GM23338 (cell line): ENCODE results near the gene MARCHF7. TPM values are rescaled to one million over a fixed set of nuclear protein-coding genes. Genes with fewer than 3 reads are reported as not detected.

Experiments used
- ATAC-seq: fragments of 200-7000 bp; cut with Tn5 transposase; 3 replicates; pipeline ENCODE4 v1.9.1; 2020
- DNase-seq: peaks from one replicate; pipeline ENCODE4 v3.0.0-alpha.2; 2015; ENCODE audit warnings: low spot score
- H2AFZ ChIP-seq: fragments of 200-600 bp; sonication (generic); 2 replicates; pipeline ENCODE4 v1.8.0; 2016; ENCODE audit warnings: antibody characterized with exemption, mild to moderate bottlenecking, moderate library complexity
- H3F3A ChIP-seq: fragments of 200-600 bp; sonication (generic); replicated peaks from 2 replicates; pipeline ENCODE4 v1.8.0; 2017; ENCODE audit warnings: antibody characterized with exemption, mixed run types, low read depth
- H3K27ac ChIP-seq: fragments of 200-600 bp; sonication (generic); 2 replicates; pipeline ENCODE4 v1.6.1; 2016; ENCODE audit warnings: low read depth
- H3K27me3 ChIP-seq: fragments of 200-600 bp; sonication (generic); 2 replicates; pipeline ENCODE4 v1.8.0; 2016; ENCODE audit warnings: mild to moderate bottlenecking, mixed run types, moderate library complexity; ENCODE audit not compliant: insufficient read depth
- H3K36me3 ChIP-seq: fragments of 200-600 bp; sonication (generic); 2 replicates; pipeline ENCODE4 v1.8.0; 2016; ENCODE audit warnings: mild to moderate bottlenecking; ENCODE audit not compliant: insufficient read depth
- H3K4me1 ChIP-seq: fragments of 200-600 bp; sonication (generic); 2 replicates; pipeline ENCODE4 v1.8.0; 2016; ENCODE audit warnings: mild to moderate bottlenecking, moderate library complexity; ENCODE audit not compliant: insufficient read depth
- H3K4me2 ChIP-seq: fragments of 200-600 bp; sonication (generic); 2 replicates; pipeline ENCODE4 v1.7.1; 2017; ENCODE audit warnings: mixed run types
- H3K4me3 ChIP-seq: fragments of 200-600 bp; sonication (generic); 2 replicates; pipeline ENCODE4 v1.6.1; 2016; ENCODE audit warnings: mixed run types
- H3K79me2 ChIP-seq: fragments of 200-600 bp; sonication (generic); replicated peaks from 2 replicates; pipeline ENCODE4 v1.8.0; 2017; ENCODE audit warnings: mild to moderate bottlenecking; ENCODE audit not compliant: insufficient read depth
- H3K9me2 ChIP-seq: fragments of 200-600 bp; sonication (generic); 2 replicates; pipeline ENCODE4 v1.8.0; 2017; ENCODE audit not compliant: insufficient read depth
- H4K20me1 ChIP-seq: fragments of 200-600 bp; sonication (generic); replicated peaks from 2 replicates; pipeline ENCODE4 v1.8.0; 2017; ENCODE audit warnings: mild to moderate bottlenecking; ENCODE audit not compliant: insufficient read depth
- H3K27ac Mint-ChIP-seq: 2 replicates; pipeline ENCODE4 v1.8.0; 2020; ENCODE audit warnings: inconsistent platforms, mild to moderate bottlenecking, moderate library complexity, mixed read lengths
- H3K27me3 Mint-ChIP-seq: 3 replicates; pipeline ENCODE4 v1.8.0; 2022; ENCODE audit warnings: low read depth, mild to moderate bottlenecking, moderate library complexity, mixed read lengths, inconsistent platforms; ENCODE audit not compliant: insufficient read depth, poor library complexity
- H3K36me3 Mint-ChIP-seq: 3 replicates; pipeline ENCODE4 v1.8.0; 2021; ENCODE audit warnings: low read depth, mild to moderate bottlenecking, inconsistent platforms, moderate library complexity, mixed read lengths
- H3K4me1 Mint-ChIP-seq: 3 replicates; pipeline ENCODE4 v1.8.0; 2020; ENCODE audit warnings: mild to moderate bottlenecking, inconsistent platforms, mixed read lengths
- H3K4me3 Mint-ChIP-seq: 3 replicates; pipeline ENCODE4 v1.8.0; 2021; ENCODE audit warnings: moderate library complexity, mild to moderate bottlenecking, inconsistent platforms, mixed read lengths
- H3K9me3 Mint-ChIP-seq: 3 replicates; pipeline ENCODE4 v1.8.0; 2020; ENCODE audit warnings: moderate library complexity, mild to moderate bottlenecking, inconsistent platforms, mixed read lengths
- CREB1 ChIP-seq: fragments of 250-450 bp; sonication (Bioruptor Pico); IDR thresholded peaks from 2 replicates; pipeline ENCODE4 v1.5.0; 2020; ENCODE audit warnings: low read depth, mild to moderate bottlenecking, moderate library complexity
- JUNB ChIP-seq: IDR thresholded peaks from one replicate; pipeline ENCODE4 v1.6.1; 2016; ENCODE audit warnings: antibody characterized with exemption; ENCODE audit not compliant: unreplicated experiment
- polyA plus RNA-seq: library from polyadenylated mRNA; unstranded; fragments of >200 nt; fragmentation: Nextera tagmentation; extraction: Ambion mirVana; gene quantifications from 2 replicates; pipeline ENCODE4 v1.2.1, GENCODE V29; 2016
- total RNA-seq: library from RNA; depleted of rRNA; stranded (reverse); fragments of >200 nt; shearing (Covaris generic); gene quantifications from 2 replicates; pipeline ENCODE4 v1.2.3, GENCODE V29; 2014
- TF ChIP-seq, protein P1 (sequence below): fragments of 250-450 bp; sonication (Bioruptor Pico); IDR thresholded peaks from 2 replicates; pipeline ENCODE4 v1.5.0; 2020; ENCODE audit warnings: mild to moderate bottlenecking, moderate library complexity

MARCHF7 gene
- total and polyA plus RNA-seq, 2 experiments from 2014 or later: 101 to 142 TPM

DNA sequence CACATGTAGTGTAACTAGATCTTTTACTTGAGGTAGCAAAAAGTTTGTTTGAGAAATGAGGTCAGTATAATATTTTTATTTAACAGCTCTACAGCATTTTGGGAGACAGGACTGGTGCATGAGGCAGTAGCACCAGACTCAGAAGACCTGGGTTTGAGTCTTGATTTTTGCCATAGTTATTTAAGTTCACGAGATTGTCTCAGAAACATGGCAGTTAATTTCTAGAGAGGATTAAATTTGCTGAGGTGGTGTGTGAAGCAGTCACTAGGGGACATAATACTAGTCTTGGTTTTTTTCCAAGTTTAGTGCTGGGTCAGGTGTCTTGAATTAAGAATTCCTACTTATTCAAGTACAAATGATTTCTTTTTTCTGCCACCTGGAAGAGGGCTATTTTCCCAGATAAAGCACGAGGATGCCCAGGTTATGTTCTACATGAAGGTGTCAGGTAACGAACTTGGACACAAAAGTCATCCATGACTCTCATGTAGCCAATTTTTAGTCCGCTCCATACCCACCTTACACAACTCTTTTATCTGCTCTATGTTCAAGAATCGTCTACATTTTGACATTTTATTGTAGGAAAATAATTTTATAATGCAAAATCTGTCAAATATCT lies 1.4 kb downstream of the MARCHF7 start (continued):
- TF ChIP-seq, protein P1, sequence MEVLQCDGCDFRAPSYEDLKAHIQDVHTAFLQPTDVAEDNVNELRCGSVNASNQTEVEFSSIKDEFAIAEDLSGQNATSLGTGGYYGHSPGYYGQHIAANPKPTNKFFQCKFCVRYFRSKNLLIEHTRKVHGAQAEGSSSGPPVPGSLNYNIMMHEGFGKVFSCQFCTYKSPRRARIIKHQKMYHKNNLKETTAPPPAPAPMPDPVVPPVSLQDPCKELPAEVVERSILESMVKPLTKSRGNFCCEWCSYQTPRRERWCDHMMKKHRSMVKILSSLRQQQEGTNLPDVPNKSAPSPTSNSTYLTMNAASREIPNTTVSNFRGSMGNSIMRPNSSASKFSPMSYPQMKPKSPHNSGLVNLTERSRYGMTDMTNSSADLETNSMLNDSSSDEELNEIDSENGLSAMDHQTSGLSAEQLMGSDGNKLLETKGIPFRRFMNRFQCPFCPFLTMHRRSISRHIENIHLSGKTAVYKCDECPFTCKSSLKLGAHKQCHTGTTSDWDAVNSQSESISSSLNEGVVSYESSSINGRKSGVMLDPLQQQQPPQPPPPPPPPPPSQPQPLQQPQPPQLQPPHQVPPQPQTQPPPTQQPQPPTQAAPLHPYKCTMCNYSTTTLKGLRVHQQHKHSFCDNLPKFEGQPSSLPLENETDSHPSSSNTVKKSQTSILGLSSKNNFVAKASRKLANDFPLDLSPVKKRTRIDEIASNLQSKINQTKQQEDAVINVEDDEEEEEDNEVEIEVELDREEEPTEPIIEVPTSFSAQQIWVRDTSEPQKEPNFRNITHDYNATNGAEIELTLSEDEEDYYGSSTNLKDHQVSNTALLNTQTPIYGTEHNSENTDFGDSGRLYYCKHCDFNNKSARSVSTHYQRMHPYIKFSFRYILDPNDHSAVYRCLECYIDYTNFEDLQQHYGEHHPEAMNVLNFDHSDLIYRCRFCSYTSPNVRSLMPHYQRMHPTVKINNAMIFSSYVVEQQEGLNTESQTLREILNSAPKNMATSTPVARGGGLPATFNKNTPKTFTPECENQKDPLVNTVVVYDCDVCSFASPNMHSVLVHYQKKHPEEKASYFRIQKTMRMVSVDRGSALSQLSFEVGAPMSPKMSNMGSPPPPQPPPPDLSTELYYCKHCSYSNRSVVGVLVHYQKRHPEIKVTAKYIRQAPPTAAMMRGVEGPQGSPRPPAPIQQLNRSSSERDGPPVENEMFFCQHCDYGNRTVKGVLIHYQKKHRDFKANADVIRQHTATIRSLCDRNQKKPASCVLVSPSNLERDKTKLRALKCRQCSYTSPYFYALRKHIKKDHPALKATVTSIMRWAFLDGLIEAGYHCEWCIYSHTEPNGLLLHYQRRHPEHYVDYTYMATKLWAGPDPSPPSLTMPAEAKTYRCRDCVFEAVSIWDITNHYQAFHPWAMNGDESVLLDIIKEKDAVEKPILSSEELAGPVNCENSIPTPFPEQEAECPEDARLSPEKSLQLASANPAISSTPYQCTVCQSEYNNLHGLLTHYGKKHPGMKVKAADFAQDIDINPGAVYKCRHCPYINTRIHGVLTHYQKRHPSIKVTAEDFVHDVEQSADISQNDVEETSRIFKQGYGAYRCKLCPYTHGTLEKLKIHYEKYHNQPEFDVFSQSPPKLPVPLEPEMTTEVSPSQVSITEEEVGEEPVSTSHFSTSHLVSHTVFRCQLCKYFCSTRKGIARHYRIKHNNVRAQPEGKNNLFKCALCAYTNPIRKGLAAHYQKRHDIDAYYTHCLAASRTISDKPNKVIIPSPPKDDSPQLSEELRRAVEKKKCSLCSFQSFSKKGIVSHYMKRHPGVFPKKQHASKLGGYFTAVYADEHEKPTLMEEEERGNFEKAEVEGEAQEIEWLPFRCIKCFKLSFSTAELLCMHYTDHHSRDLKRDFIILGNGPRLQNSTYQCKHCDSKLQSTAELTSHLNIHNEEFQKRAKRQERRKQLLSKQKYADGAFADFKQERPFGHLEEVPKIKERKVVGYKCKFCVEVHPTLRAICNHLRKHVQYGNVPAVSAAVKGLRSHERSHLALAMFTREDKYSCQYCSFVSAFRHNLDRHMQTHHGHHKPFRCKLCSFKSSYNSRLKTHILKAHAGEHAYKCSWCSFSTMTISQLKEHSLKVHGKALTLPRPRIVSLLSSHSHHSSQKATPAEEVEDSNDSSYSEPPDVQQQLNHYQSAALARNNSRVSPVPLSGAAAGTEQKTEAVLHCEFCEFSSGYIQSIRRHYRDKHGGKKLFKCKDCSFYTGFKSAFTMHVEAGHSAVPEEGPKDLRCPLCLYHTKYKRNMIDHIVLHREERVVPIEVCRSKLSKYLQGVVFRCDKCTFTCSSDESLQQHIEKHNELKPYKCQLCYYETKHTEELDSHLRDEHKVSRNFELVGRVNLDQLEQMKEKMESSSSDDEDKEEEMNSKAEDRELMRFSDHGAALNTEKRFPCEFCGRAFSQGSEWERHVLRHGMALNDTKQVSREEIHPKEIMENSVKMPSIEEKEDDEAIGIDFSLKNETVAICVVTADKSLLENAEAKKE (CRISPR knock-in tag): no peak
- TF ChIP-seq CREB1 (CRISPR knock-in tag): no peak

DNA sequence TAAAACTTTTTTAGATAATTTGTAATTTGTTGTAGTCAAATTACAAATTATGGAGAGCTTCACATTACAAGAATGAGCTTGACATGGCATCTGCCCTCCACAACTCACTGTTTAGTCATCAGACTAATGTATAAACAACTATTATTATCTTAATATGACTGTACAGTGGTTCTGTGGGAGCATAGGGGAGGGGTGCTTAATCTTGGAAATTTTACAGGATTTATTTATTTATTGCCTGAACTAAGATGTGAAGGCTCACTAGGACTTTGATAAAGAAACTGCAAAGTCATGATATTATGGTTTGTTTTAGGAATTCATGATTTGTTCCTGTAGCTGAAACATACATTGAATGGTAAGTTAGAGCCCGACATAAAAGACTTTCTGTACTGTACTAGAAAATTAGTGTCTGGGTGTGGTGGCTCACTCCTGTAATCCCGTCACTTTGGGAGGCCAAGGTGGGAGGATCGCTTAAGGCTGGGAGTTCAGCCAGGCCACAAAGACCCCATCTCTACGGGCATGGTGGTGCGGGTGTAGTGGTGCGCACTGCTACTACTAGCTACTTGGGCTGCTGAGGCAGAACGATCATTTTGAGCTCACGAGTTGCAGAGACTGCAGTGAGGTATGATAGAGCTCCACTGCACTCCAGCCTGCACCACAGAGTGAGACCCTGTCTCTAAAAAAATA lies 2.1 kb downstream of the MARCHF7 start:
- Histone ChIP-seq H3K4me3 (peak overlapping the region; percentile 95), H3K79me2 (peaks cover 75% of the 10 kb centered on the region), H4K20me1 (peaks cover 52% of the 10 kb centered on the region), H3F3A (no peaks in the 10 kb centered on the region), H3K4me2 (peak overlapping the region; percentile 98), H3K4me1 (peaks cover 21% of the 10 kb centered on the region; the same call in 1 of the 2 replicates), H3K9me2 (no peaks in the 10 kb centered on the region), H3K36me3 (no peaks in the 10 kb centered on the region; the same call in 1 of the 2 replicates), H3K27ac (0 out of 2 replicates have a peak overlapping the region, but pooled peaks have one; percentile 23), H3K27me3 (no peaks in the 10 kb centered on the region), H2AFZ (no peak overlapping the region)
- no peaks in the 10 kb centered on the region; the same call in 2 of the 3 replicates for H3K9me3 Mint-ChIP-seq
- peaks cover 8% of the 10 kb centered on the region for H3K27me3 Mint-ChIP-seq
- TF ChIP-seq, protein P1 (CRISPR knock-in tag): no peak
- no peak for TF ChIP-seq JUNB
- peaks cover 40% of the 10 kb centered on the region for H3K4me1 Mint-ChIP-seq
- ATAC-seq (no peak), DNase-seq (no peak)
- H3K36me3 Mint-ChIP-seq: peaks cover 51% of the 10 kb centered on the region
- peak overlapping the region; percentile 99 for H3K4me3 Mint-ChIP-seq
- peak overlapping the region; percentile 44; the same call in 1 of the 2 replicates for H3K27ac Mint-ChIP-seq
